Stimulated activated CD8-positive, alpha-beta memory T cell treated with anti-CD3 and anti-CD28 coated beads, Interleukin-15, amount 100 ng/mL, for 1 hour (primary cell): ENCODE results near the gene PPIP5K2.
"Not testable (repeated sequence)": the region's sequence is repeated elsewhere in the genome, so short reads cannot be mapped to it uniquely, and the experiment has no call there.

Source experiments
- DNase-seq: peaks from one replicate; pipeline ENCODE4 v3.0.0-alpha.2; 2020; ENCODE audit warnings: low read depth

Gene PPIP5K2

GRCh38 chr5:103122242-103122641, 2.1 kb downstream of the PPIP5K2 start:
- DNase-seq: no peak

GRCh38 chr5:103126557-103126956, 6.5 kb downstream of the PPIP5K2 start:
- DNase-seq: no peak

- no peak for DNase-seq
Measured at GRCh38 chr5:103127292-103127817, 7.3 kb downstream of the PPIP5K2 start.

- no peak for DNase-seq
Measured at GRCh38 chr5:103128202-103128601, 8.1 kb downstream of the PPIP5K2 start.

GRCh38 chr5:103132684-103133083, 12.6 kb downstream of the PPIP5K2 start:
- no peak for DNase-seq

- no peak for DNase-seq
Measured at GRCh38 chr5:103133231-103133630, 13.1 kb downstream of the PPIP5K2 start.

- DNase-seq: no peak
Measured at GRCh38 chr5:103135461-103135860, 15.4 kb downstream of the PPIP5K2 start.

- DNase-seq: no peak
Measured at GRCh38 chr5:103138202-103138690, 18.1 kb downstream of the PPIP5K2 start.

- DNase-seq: peak; percentile 78
Measured at GRCh38 chr5:103139264-103139865, 19.3 kb downstream of the PPIP5K2 start.

GRCh38 chr5:103142132-103142531, 22.0 kb downstream of the PPIP5K2 start:
- not testable (repeated sequence) for DNase-seq

- no peak for DNase-seq
Measured at GRCh38 chr5:103145196-103145595, 25.1 kb downstream of the PPIP5K2 start.

GRCh38 chr5:103148213-103148612, 28.1 kb downstream of the PPIP5K2 start:
- DNase-seq: no peak

GRCh38 chr5:103151156-103151555, 31.1 kb downstream of the PPIP5K2 start:
- DNase-seq: no peak

- DNase-seq: no peak
Measured at GRCh38 chr5:103166706-103167105, 46.6 kb downstream of the PPIP5K2 start.

GRCh38 chr5:103174147-103174546, 54.0 kb downstream of the PPIP5K2 start:
- no peak for DNase-seq

GRCh38 chr5:103177543-103177942, 57.4 kb downstream of the PPIP5K2 start:
- no peak for DNase-seq

- DNase-seq: no peak
Measured at GRCh38 chr5:103178167-103178566, 58.1 kb downstream of the PPIP5K2 start.

GRCh38 chr5:103186152-103186551, 66.1 kb downstream of the PPIP5K2 start:
- no peak for DNase-seq

- DNase-seq: no peak
Measured at GRCh38 chr5:103188436-103188835, 68.3 kb downstream of the PPIP5K2 start.

GRCh38 chr5:103203226-103203625, 83.1 kb downstream of the PPIP5K2 start:
- DNase-seq: no peak

GRCh38 chr5:103204990-103205389, 84.9 kb downstream of the PPIP5K2 start:
- DNase-seq: not testable (repeated sequence)

GRCh38 chr5:103205991-103206700, 86.0 kb downstream of the PPIP5K2 start:
- DNase-seq: no peak

GRCh38 chr5:103207011-103207410, 86.9 kb downstream of the PPIP5K2 start:
- no peak for DNase-seq
